NCI-H345 (cell line): ENCODE measurements around the gene WTIP.
"Not testable (repeated sequence)": the region's sequence is repeated elsewhere in the genome, so short reads cannot be mapped to it uniquely, and the experiment has no call there.

Source experiments
- DNase-seq: peaks from one replicate; lab custom pipeline; 2025; lab: John Stamatoyannopoulos, UW

Gene WTIP

GRCh38 chr19:34478496-34478895 lies 3.1 kb upstream of the WTIP start:
- DNase-seq: not testable (repeated sequence)

GRCh38 chr19:34479396-34479795 lies 2.2 kb upstream of the WTIP start:
- DNase-seq: no peak

- no peak for DNase-seq
These were observed 1.1 kb upstream of the WTIP start for GRCh38 chr19:34480491-34480890.

- no peak for DNase-seq
These were observed 362 bp downstream of the WTIP start for GRCh38 chr19:34481861-34482379.

- no peak for DNase-seq
These were observed 1.1 kb downstream of the WTIP start for GRCh38 chr19:34482380-34483250.

GRCh38 chr19:34484328-34484727 lies 2.8 kb downstream of the WTIP start:
- DNase-seq: no peak

- no peak for DNase-seq
These were observed 4.3 kb downstream of the WTIP start for GRCh38 chr19:34485831-34486230.

GRCh38 chr19:34487651-34488051 lies 6.1 kb downstream of the WTIP start:
- DNase-seq: no peak

- no peak for DNase-seq
These were observed 7.6 kb downstream of the WTIP start for GRCh38 chr19:34489175-34489574.

GRCh38 chr19:34490141-34490766 lies 8.7 kb downstream of the WTIP start:
- no peak for DNase-seq

GRCh38 chr19:34493038-34493648 lies 11.6 kb downstream of the WTIP start:
- no peak for DNase-seq

- no peak for DNase-seq
These were observed 12.1 kb downstream of the WTIP start for GRCh38 chr19:34493649-34494044.

GRCh38 chr19:34494601-34495000 lies 13.0 kb downstream of the WTIP start:
- DNase-seq: no peak

GRCh38 chr19:34495416-34495815 lies 13.9 kb downstream of the WTIP start:
- no peak for DNase-seq

- no peak for DNase-seq
These were observed 15.7 kb downstream of the WTIP start for GRCh38 chr19:34497112-34497805.

- DNase-seq: no peak
These were observed 17.7 kb downstream of the WTIP start for GRCh38 chr19:34499155-34499834.

GRCh38 chr19:34500656-34501120 lies 19.1 kb downstream of the WTIP start:
- DNase-seq: peak; percentile 56

GRCh38 chr19:34501339-34502320 lies 20.1 kb downstream of the WTIP start:
- peak; percentile 98 for DNase-seq

- DNase-seq: no peak
These were observed 21.2 kb downstream of the WTIP start for GRCh38 chr19:34502582-34503411.
